HG02884 (cell line): Measurements from ENCODE around the gene IRX1.

ENCODE experiments used
- ATAC-seq: cut with Tn5 transposase; IDR thresholded peaks from one replicate; pipeline ENCODE4 v1.9.1; 2021; ENCODE audit warnings: mild to moderate bottlenecking, moderate library complexity; ENCODE audit not compliant: unreplicated experiment

The IRX1 gene

GRCh38 chr5:3600106-3601060, 4.8 kb downstream of the IRX1 start:
- ATAC-seq = no peak

- no peak for ATAC-seq
Measured at GRCh38 chr5:3601061-3601710, 5.6 kb downstream of the IRX1 start.

GRCh38 chr5:3601911-3602782, 6.5 kb downstream of the IRX1 start:
- no peak for ATAC-seq

GRCh38 chr5:3602785-3603502, 7.3 kb downstream of the IRX1 start:
- ATAC-seq = no peak

GRCh38 chr5:3604501-3604900, 8.9 kb downstream of the IRX1 start:
- ATAC-seq = no peak

- no peak for ATAC-seq
Measured at GRCh38 chr5:3605298-3606010, 9.8 kb downstream of the IRX1 start.

GRCh38 chr5:3606121-3606831, 10.6 kb downstream of the IRX1 start:
- ATAC-seq = no peak

GRCh38 chr5:3607541-3608181, 12.0 kb downstream of the IRX1 start:
- ATAC-seq = no peak

GRCh38 chr5:3609120-3609681, 13.6 kb downstream of the IRX1 start:
- ATAC-seq = no peak

GRCh38 chr5:3612591-3613042, 17.0 kb downstream of the IRX1 start:
- no peak for ATAC-seq

GRCh38 chr5:3613726-3614125, 18.1 kb downstream of the IRX1 start:
- ATAC-seq = no peak

- ATAC-seq = no peak
Measured at GRCh38 chr5:3615217-3615616, 19.6 kb downstream of the IRX1 start.

- ATAC-seq = no peak
Measured at GRCh38 chr5:3615829-3616228, 20.2 kb downstream of the IRX1 start.

- no peak for ATAC-seq
Measured at GRCh38 chr5:3619579-3619978, 23.9 kb downstream of the IRX1 start.

GRCh38 chr5:3622961-3623360, 27.3 kb downstream of the IRX1 start:
- no peak for ATAC-seq

GRCh38 chr5:3625626-3626025, 30.0 kb downstream of the IRX1 start:
- ATAC-seq = no peak

- ATAC-seq = no peak
Measured at GRCh38 chr5:3634061-3634460, 38.4 kb downstream of the IRX1 start.

GRCh38 chr5:3639175-3639574, 43.5 kb downstream of the IRX1 start:
- ATAC-seq = no peak
